ENCODE results near the gene LEFTY1. TPM values are rescaled to one million over a fixed set of nuclear protein-coding genes. Genes with fewer than 3 reads are reported as not detected.
A peak's percentile ranks its signal among the peaks of the same experiment; 100 is the strongest.

Gene LEFTY1
- total RNA-seq, 6 donors from 2014 or later = 0.47 to 0.69 TPM; not detected in 4

GRCh38 chr1:225846331-225847310 lies 42.3 kb downstream of the LEFTY1 start:
- no peak for TF ChIP-seq EP300 (IDR thresholded peaks at IDR 0.05)
- no peak for TF ChIP-seq CTCF (IDR thresholded peaks at IDR 0.05)
- TF ChIP-seq POLR2A (IDR thresholded peaks at IDR 0.05) = no peak
- no peak for TF ChIP-seq POLR2AphosphoS5 (IDR thresholded peaks at IDR 0.05)
- DNase-seq (no peak), ATAC-seq (ENCODE audit: low FRiP score in 2 of 2) (no peak)
- no peaks in the 10 kb centered on the region for H3K27me3 ChIP-seq
- H3K4me3 ChIP-seq = no peak overlapping the region
- peak overlapping the region in 1 of 4 donors; percentile 23 for H3K27ac ChIP-seq
- WGBS, 2 donors = 78 to 91% methylated on average over 13 to 20 of the region's 20 CpGs
- H3K36me3 ChIP-seq = peaks cover 5 to 94% (median 53%) of the 10 kb centered on the region in 4 donors
- no peaks in the 10 kb centered on the region for H3K9me3 ChIP-seq
- H3K4me1 ChIP-seq = peaks cover 11 to 30% (median 16%) of the 10 kb centered on the region in 4 donors

- Histone ChIP-seq H3K9me3 (no peaks in the 10 kb centered on the region), H3K27me3 (no peaks in the 10 kb centered on the region), H3K27ac (peak overlapping the region in 3 of 4 donors; percentile 34 to 58 (median 35)), H3K4me1 (peaks cover 11 to 26% (median 16%) of the 10 kb centered on the region in 4 donors), H3K4me3 (no peak overlapping the region), H3K36me3 (peaks cover 5 to 85% (median 53%) of the 10 kb centered on the region in 4 donors)
- ATAC-seq (ENCODE audit: low FRiP score in 2 of 2) (peak; percentile 75 to 86), DNase-seq (peak; percentile 74 to 82)
- 74% methylated on average over 9 of the region's 13 CpGs; no CpG with 5 or more reads in 1 of the 2 donors for WGBS, 2 donors
- no peak for TF ChIP-seq POLR2AphosphoS5 (IDR thresholded peaks at IDR 0.05)
- no peak for TF ChIP-seq EP300 (IDR thresholded peaks at IDR 0.05)
- TF ChIP-seq CTCF (IDR thresholded peaks at IDR 0.05) = peak; percentile 45 to 83 (median 68)
Measured at GRCh38 chr1:225845571-225846259, 43.2 kb downstream of the LEFTY1 start.

- H3K27me3 ChIP-seq = no peaks in the 10 kb centered on the region
- H3K9me3 ChIP-seq = no peaks in the 10 kb centered on the region
- H3K27ac ChIP-seq = peak overlapping the region in 3 of 4 donors; percentile 34 to 58 (median 35)
- H3K4me3 ChIP-seq = no peak overlapping the region
- TF ChIP-seq CTCF (IDR thresholded peaks at IDR 0.05) = no peak
- no peak for TF ChIP-seq POLR2A (IDR thresholded peaks at IDR 0.05)
- TF ChIP-seq EP300 (IDR thresholded peaks at IDR 0.05) = no peak
- TF ChIP-seq POLR2AphosphoS5 (IDR thresholded peaks at IDR 0.05) = no peak
- WGBS, 2 donors = 88 to 92% methylated on average over 14 of the region's 14 CpGs
- ATAC-seq (ENCODE audit: low FRiP score in 2 of 2) (no peak), DNase-seq (no peak)
- H3K4me1 ChIP-seq = peaks cover 11 to 26% (median 14%) of the 10 kb centered on the region in 4 donors
- peaks cover 5 to 83% (median 55%) of the 10 kb centered on the region in 4 donors for H3K36me3 ChIP-seq
Measured at GRCh38 chr1:225845097-225845496, 43.8 kb downstream of the LEFTY1 start.

GRCh38 chr1:225844236-225845061 lies 44.5 kb downstream of the LEFTY1 start:
- peak overlapping the region in 1 of 4 donors; percentile 24 for H3K27ac ChIP-seq
- H3K9me3 ChIP-seq = no peaks in the 10 kb centered on the region
- no peaks in the 10 kb centered on the region for H3K27me3 ChIP-seq
- H3K4me3 ChIP-seq = no peak overlapping the region
- ATAC-seq (ENCODE audit: low FRiP score in 2 of 2) (no peak), DNase-seq (no peak)
- H3K36me3 ChIP-seq = peaks cover 5 to 84% (median 56%) of the 10 kb centered on the region in 4 donors
- TF ChIP-seq POLR2A (IDR thresholded peaks at IDR 0.05) = no peak
- WGBS, 2 donors = 85 to 87% methylated on average over 9 to 18 of the region's 18 CpGs
- H3K4me1 ChIP-seq = peaks cover 6 to 19% (median 10%) of the 10 kb centered on the region in 4 donors

Data from upper lobe of left lung (tissue), 6 donors.